ENCODE data around the gene DENND2D. TPM values are rescaled to one million over a fixed set of nuclear protein-coding genes. Genes with fewer than 3 reads are reported as not detected.

Gene DENND2D
- total RNA-seq, 4 donors from 2014 or later, result 1.4 to 16.6 (median 6.4) TPM

GRCh38 chr1:111191496-111191895 is 8.9 kb downstream of the DENND2D start:
- H3K27ac ChIP-seq, result peak overlapping the region in 1 of 4 donors; percentile 31
- no peaks in the 10 kb centered on the region for H3K27me3 ChIP-seq
- ATAC-seq, result no peak
- 44 to 70% methylated on average over 2 to 3 of the region's 3 CpGs for WGBS, 2 donors (ENCODE audit: low coverage in 1 of 2)
- TF ChIP-seq EP300 (IDR thresholded peaks at IDR 0.05), result no peak
- no peak for TF ChIP-seq POLR2AphosphoS5 (IDR thresholded peaks at IDR 0.05)
- TF ChIP-seq POLR2A (IDR thresholded peaks at IDR 0.05), result no peak
- TF ChIP-seq, protein P1, sequence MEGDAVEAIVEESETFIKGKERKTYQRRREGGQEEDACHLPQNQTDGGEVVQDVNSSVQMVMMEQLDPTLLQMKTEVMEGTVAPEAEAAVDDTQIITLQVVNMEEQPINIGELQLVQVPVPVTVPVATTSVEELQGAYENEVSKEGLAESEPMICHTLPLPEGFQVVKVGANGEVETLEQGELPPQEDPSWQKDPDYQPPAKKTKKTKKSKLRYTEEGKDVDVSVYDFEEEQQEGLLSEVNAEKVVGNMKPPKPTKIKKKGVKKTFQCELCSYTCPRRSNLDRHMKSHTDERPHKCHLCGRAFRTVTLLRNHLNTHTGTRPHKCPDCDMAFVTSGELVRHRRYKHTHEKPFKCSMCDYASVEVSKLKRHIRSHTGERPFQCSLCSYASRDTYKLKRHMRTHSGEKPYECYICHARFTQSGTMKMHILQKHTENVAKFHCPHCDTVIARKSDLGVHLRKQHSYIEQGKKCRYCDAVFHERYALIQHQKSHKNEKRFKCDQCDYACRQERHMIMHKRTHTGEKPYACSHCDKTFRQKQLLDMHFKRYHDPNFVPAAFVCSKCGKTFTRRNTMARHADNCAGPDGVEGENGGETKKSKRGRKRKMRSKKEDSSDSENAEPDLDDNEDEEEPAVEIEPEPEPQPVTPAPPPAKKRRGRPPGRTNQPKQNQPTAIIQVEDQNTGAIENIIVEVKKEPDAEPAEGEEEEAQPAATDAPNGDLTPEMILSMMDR (IDR thresholded peaks at IDR 0.05), result no peak
- H3K9me3 ChIP-seq, result no peaks in the 10 kb centered on the region
- peaks cover 0 to 42% (median 7%) of the 10 kb centered on the region in 3 donors for H3K4me1 ChIP-seq
- H3K36me3 ChIP-seq, result peaks cover 0 to 32% of the 10 kb centered on the region in 2 donors
- H3K4me3 ChIP-seq, result no peak overlapping the region

DNA sequence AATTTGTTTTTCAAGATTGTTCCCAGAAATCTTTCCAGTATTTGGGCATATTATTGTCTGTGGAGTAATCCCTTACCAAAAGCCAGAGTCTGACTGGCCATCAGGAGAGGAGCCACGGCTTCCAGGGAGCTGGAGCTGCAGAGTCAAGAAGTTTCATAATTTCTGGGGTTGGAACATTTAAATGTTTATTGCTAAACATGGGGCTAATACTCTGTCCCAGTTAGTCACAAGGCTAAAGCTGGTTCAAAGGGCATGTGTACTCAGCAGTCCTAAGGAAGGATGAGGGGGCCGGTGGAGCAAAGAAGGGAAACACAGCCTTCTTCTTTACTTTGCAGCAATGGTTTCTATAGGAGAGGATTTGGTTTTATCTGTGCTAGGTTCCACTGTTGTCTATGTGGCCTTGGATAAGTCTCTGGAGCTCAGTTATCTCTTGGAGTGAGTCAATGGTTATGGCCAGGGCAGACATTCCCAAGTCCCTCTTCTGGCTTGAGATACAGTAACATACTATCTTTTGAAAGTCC is 9.5 kb downstream of the DENND2D start:
- peak; percentile 85 for ATAC-seq
- Histone ChIP-seq H3K4me3 (no peak overlapping the region), H3K36me3 (peaks cover 0 to 37% of the 10 kb centered on the region in 2 donors), H3K27ac (peak overlapping the region in 1 of 4 donors; percentile 31), H3K4me1 (peaks cover 0 to 42% (median 7%) of the 10 kb centered on the region in 3 donors), H3K9me3 (no peaks in the 10 kb centered on the region), H3K27me3 (no peaks in the 10 kb centered on the region)
- TF ChIP-seq POLR2A (IDR thresholded peaks at IDR 0.05) (no peak), POLR2AphosphoS5 (IDR thresholded peaks at IDR 0.05) (peak; percentile 4)
- WGBS, 2 donors (ENCODE audit: low coverage in 1 of 2), result 73 to 86% methylated on average over 2 of the region's 2 CpGs

GRCh38 chr1:111184663-111185062 is 15.8 kb downstream of the DENND2D start:
- no peak for ATAC-seq
- H3K27me3 ChIP-seq, result no peaks in the 10 kb centered on the region
- no peak overlapping the region for H3K27ac ChIP-seq
- H3K36me3 ChIP-seq, result peaks cover 3 to 90% of the 10 kb centered on the region in 2 donors
- TF ChIP-seq POLR2AphosphoS5 (IDR thresholded peaks at IDR 0.05) (no peak), POLR2A (IDR thresholded peaks at IDR 0.05) (no peak), EP300 (IDR thresholded peaks at IDR 0.05) (no peak)
- TF ChIP-seq, protein P1 (IDR thresholded peaks at IDR 0.05), result no peak
- H3K4me1 ChIP-seq, result no peaks in the 10 kb centered on the region
- H3K4me3 ChIP-seq, result no peak overlapping the region
- H3K9me3 ChIP-seq, result no peaks in the 10 kb centered on the region

DNA sequence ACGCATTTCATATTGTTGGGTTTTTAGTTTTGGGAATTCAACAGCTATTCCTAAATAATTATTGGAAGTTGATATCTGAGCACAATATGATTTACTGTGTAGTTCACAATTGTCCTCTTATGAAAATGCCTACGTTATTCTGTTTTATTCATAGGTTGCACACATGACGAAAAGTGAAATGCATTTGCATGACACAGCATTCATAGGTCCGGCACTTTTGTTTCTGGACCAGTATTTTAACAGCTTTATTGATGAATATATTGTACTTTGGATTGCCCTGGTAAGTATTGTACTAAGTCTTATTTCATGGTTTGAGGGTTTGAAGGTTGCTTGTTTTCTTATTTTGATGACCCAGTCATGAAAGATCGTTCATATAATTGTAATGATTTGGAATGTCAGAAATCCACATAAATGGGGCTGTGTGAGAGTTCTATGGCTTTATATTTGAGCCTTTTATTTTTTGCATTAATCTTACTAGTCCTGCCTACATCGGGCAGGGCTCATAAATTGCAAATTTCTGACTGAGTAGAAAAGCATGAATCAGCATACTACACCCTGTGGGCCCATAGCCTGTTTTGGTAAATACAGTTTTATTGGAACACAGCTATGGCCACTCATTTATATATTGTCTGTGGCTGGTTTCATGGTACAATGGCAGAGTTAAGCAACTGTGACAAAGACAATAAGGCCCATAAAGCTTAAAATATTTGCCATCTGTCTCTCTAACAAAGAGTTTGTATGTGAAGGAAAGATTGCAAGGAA is 17.0 kb downstream of the DENND2D start:
- Histone ChIP-seq H3K27ac (no peak overlapping the region), H3K27me3 (no peaks in the 10 kb centered on the region), H3K4me1 (no peaks in the 10 kb centered on the region), H3K4me3 (no peak overlapping the region), H3K36me3 (peaks cover 3 to 87% of the 10 kb centered on the region in 2 donors), H3K9me3 (no peaks in the 10 kb centered on the region)
- ATAC-seq, result no peak
- 91 to 94% methylated on average over 5 to 6 of the region's 6 CpGs for WGBS, 2 donors (ENCODE audit: low coverage in 1 of 2)
- TF ChIP-seq POLR2AphosphoS5 (IDR thresholded peaks at IDR 0.05), result no peak
- TF ChIP-seq POLR2A (IDR thresholded peaks at IDR 0.05), result no peak
- TF ChIP-seq EP300 (IDR thresholded peaks at IDR 0.05), result no peak
- TF ChIP-seq, protein P1 (IDR thresholded peaks at IDR 0.05), result no peak

GRCh38 chr1:111182052-111182451 is 18.4 kb downstream of the DENND2D start:
- TF ChIP-seq, protein P1 (IDR thresholded peaks at IDR 0.05), result no peak
- TF ChIP-seq POLR2AphosphoS5 (IDR thresholded peaks at IDR 0.05) (no peak), EP300 (IDR thresholded peaks at IDR 0.05) (no peak), POLR2A (IDR thresholded peaks at IDR 0.05) (no peak)
- no peaks in the 10 kb centered on the region for H3K4me1 ChIP-seq
- no peaks in the 10 kb centered on the region for H3K9me3 ChIP-seq
- H3K36me3 ChIP-seq, result peaks cover 3 to 86% of the 10 kb centered on the region in 2 donors
- 88 to 89% methylated on average over 2 of the region's 2 CpGs for WGBS, 2 donors (ENCODE audit: low coverage in 1 of 2)
- no peaks in the 10 kb centered on the region for H3K27me3 ChIP-seq
- no peak overlapping the region for H3K4me3 ChIP-seq
- no peak for ATAC-seq
- H3K27ac ChIP-seq, result no peak overlapping the region

All from gastroesophageal sphincter (tissue), 4 donors.